Activated naive CD8-positive, alpha-beta T cell (primary cell): ENCODE data around the gene SEPHS1.

ENCODE experiments used
- H3K27ac Mint-ChIP-seq: one replicate; pipeline ENCODE4 v1.8.0; 2021; ENCODE audit warnings: mixed read lengths
- H3K27me3 Mint-ChIP-seq: one replicate; pipeline ENCODE4 v1.8.0; 2021; ENCODE audit warnings: mixed read lengths
- H3K36me3 Mint-ChIP-seq: one replicate; pipeline ENCODE4 v1.8.0; 2021; ENCODE audit warnings: mixed read lengths
- H3K4me1 Mint-ChIP-seq: one replicate; pipeline ENCODE4 v1.8.0; 2021; ENCODE audit warnings: low read depth, mixed read lengths
- H3K4me3 Mint-ChIP-seq: one replicate; pipeline ENCODE4 v1.8.0; 2021; ENCODE audit warnings: mild to moderate bottlenecking, mixed read lengths
- H3K9me3 Mint-ChIP-seq: one replicate; pipeline ENCODE4 v1.8.0; 2021; ENCODE audit warnings: low read depth, mixed read lengths

The SEPHS1 gene

DNA sequence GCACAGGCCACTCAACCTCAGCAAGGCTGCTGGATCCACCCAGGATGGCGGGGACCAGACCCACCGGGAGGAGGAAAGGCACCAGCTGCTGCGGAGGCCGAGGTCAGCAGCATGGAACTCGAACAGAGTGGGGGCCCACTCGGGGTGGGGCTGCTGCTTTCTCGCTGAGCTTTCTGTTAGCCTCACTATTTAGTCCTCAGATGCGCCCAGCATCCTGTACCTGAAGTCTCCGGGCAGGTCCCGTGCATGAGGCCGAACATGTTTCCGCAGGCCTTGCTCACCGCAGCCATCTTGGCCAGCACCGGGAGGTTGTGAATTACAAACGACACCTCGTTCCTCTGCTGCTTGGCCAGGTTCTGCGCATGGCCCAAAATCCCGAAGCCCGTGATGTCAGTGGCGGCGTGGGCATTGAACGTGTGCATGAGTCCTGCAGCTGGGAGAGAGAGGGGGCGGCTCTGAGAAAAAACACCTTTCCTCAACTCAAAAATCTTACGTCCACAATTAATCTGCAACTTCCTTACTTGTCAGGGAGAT, 25.4 kb downstream of the SEPHS1 start:
- Mint-ChIP-seq H3K4me1 (no peaks in the 10 kb centered on the region), H3K27ac (no peak overlapping the region), H3K4me3 (no peak overlapping the region), H3K27me3 (no peaks in the 10 kb centered on the region), H3K36me3 (peaks cover 3% of the 10 kb centered on the region), H3K9me3 (no peaks in the 10 kb centered on the region)

DNA sequence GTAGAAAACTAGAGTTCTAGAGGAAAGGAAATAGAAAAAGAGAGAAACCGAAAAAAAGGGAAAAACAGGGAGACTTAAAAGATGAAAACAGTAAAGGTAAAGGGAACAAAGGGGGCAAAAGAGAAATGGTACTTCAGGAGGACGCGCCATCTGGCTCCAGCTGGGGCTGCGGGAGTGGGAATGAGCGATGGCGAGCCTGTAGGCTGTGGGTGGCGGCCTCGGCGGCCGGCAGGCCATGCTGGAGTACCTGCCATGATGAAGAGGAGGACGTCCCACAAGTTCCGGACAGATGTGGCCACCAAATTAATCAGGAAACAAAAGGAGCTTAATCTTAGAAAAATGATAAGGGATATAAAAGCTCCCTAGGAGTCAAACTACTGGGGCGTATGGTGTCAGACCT, 26.5 kb downstream of the SEPHS1 start:
- Mint-ChIP-seq H3K27ac (no peak overlapping the region), H3K27me3 (no peaks in the 10 kb centered on the region), H3K9me3 (no peaks in the 10 kb centered on the region), H3K36me3 (peaks cover 3% of the 10 kb centered on the region), H3K4me1 (no peaks in the 10 kb centered on the region), H3K4me3 (no peak overlapping the region)

GRCh38 chr10:13319166-13319565, 28.9 kb downstream of the SEPHS1 start:
- Mint-ChIP-seq H3K4me3 (no peak overlapping the region), H3K27me3 (no peaks in the 10 kb centered on the region), H3K9me3 (no peaks in the 10 kb centered on the region), H3K27ac (no peak overlapping the region), H3K36me3 (peaks cover 3% of the 10 kb centered on the region), H3K4me1 (no peaks in the 10 kb centered on the region)

DNA sequence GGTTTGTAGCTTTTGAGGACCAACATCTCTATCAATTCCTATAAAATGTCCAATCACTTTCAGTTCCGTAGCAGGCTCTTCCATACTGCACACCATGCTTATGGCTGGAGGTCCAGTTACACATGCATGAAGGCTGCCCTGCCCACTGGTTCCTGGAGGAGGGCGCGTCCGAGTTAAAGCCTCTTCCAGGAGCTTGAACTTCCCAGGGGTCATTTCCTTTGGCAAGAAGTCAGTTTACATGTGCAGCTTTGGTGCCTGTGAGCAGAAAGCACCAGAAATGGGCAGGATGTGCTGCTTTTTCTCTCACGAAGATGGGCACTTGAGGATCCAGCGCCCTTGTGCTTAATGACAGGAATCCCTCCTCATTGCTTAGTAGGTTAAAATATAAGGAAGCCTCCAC, 30.6 kb downstream of the SEPHS1 start:
- H3K4me3 Mint-ChIP-seq = no peak overlapping the region
- H3K27me3 Mint-ChIP-seq = no peaks in the 10 kb centered on the region
- H3K36me3 Mint-ChIP-seq = no peaks in the 10 kb centered on the region
- no peaks in the 10 kb centered on the region for H3K4me1 Mint-ChIP-seq
- no peaks in the 10 kb centered on the region for H3K9me3 Mint-ChIP-seq
- H3K27ac Mint-ChIP-seq = no peak overlapping the region

- H3K27me3 Mint-ChIP-seq = no peaks in the 10 kb centered on the region
- no peaks in the 10 kb centered on the region for H3K4me1 Mint-ChIP-seq
- no peak overlapping the region for H3K4me3 Mint-ChIP-seq
- no peaks in the 10 kb centered on the region for H3K36me3 Mint-ChIP-seq
- H3K9me3 Mint-ChIP-seq = no peaks in the 10 kb centered on the region
- H3K27ac Mint-ChIP-seq = no peak overlapping the region
Measured at GRCh38 chr10:13316635-13317311, 31.3 kb downstream of the SEPHS1 start.

- Mint-ChIP-seq H3K27ac (no peak overlapping the region), H3K27me3 (no peaks in the 10 kb centered on the region), H3K4me1 (no peaks in the 10 kb centered on the region), H3K4me3 (no peak overlapping the region), H3K9me3 (no peaks in the 10 kb centered on the region), H3K36me3 (no peaks in the 10 kb centered on the region)
Measured at GRCh38 chr10:13315361-13315760, 32.7 kb downstream of the SEPHS1 start.

GRCh38 chr10:13311177-13311575, 36.9 kb downstream of the SEPHS1 start:
- no peaks in the 10 kb centered on the region for H3K4me1 Mint-ChIP-seq

GRCh38 chr10:13310518-13311176, 37.4 kb downstream of the SEPHS1 start:
- Mint-ChIP-seq H3K4me3 (no peak overlapping the region), H3K27me3 (no peaks in the 10 kb centered on the region), H3K27ac (no peak overlapping the region), H3K36me3 (peaks cover 5% of the 10 kb centered on the region), H3K9me3 (no peaks in the 10 kb centered on the region), H3K4me1 (no peaks in the 10 kb centered on the region)

More at GRCh38 chr10:13311177-13311575, 36.9 kb downstream of the SEPHS1 start:
- no peaks in the 10 kb centered on the region for H3K36me3 Mint-ChIP-seq
- no peaks in the 10 kb centered on the region for H3K9me3 Mint-ChIP-seq
- H3K4me3 Mint-ChIP-seq = no peak overlapping the region
- H3K27me3 Mint-ChIP-seq = no peaks in the 10 kb centered on the region
- H3K27ac Mint-ChIP-seq = no peak overlapping the region

DNA sequence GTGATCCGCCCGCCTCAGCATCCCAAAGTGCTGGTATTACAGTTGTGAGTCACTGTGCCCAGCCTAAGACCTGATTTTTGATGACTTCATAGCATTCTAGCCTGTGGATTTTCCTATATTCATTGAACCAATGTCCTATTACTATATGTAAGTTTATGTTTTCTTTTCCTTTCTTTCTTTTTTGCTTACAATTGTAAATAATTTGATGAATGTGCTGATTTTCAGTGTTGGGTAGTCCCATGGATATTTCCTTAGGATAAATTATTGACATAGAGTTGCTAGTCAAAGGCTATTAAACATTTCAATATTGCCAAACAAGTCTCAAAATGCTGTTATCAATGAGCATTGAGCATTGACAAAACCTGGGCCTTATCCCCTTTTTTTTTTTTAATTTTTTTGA, 38.3 kb downstream of the SEPHS1 start:
- no peak overlapping the region for H3K27ac Mint-ChIP-seq
- peaks cover 5% of the 10 kb centered on the region for H3K36me3 Mint-ChIP-seq
- H3K4me3 Mint-ChIP-seq = no peak overlapping the region
- H3K4me1 Mint-ChIP-seq = no peaks in the 10 kb centered on the region
- H3K9me3 Mint-ChIP-seq = no peaks in the 10 kb centered on the region
- no peaks in the 10 kb centered on the region for H3K27me3 Mint-ChIP-seq

DNA sequence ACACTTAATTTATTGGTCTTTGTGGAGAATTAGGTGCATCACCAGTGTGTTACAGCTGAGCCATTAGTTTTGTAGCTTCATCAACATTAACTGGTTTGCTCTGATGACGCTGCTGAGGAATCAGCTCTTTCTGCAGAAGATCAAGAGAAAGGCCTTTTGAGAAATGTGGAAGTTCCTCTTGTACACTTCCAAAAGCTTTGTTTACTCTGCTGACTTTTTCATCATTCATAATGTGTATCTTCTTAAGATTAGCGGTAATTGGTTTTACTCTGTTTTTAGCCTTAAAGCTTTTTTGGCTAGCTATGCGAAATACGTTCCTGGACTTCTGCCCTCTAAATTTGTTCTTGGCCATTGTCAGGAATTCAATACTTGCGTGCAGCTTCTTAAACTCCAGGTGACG, 40.0 kb downstream of the SEPHS1 start:
- Mint-ChIP-seq H3K9me3 (no peaks in the 10 kb centered on the region), H3K36me3 (peaks cover 5% of the 10 kb centered on the region), H3K4me3 (no peak overlapping the region), H3K27ac (no peak overlapping the region), H3K27me3 (no peaks in the 10 kb centered on the region), H3K4me1 (peaks cover 2% of the 10 kb centered on the region)

GRCh38 chr10:13306103-13306502, 42.0 kb downstream of the SEPHS1 start:
- Mint-ChIP-seq H3K9me3 (no peaks in the 10 kb centered on the region), H3K27me3 (no peaks in the 10 kb centered on the region), H3K27ac (no peak overlapping the region), H3K4me3 (no peak overlapping the region), H3K4me1 (peaks cover 17% of the 10 kb centered on the region), H3K36me3 (peaks cover 5% of the 10 kb centered on the region)

GRCh38 chr10:13302821-13303555, 45.1 kb downstream of the SEPHS1 start:
- no peaks in the 10 kb centered on the region for H3K9me3 Mint-ChIP-seq
- peak overlapping the region; percentile 93 for H3K4me3 Mint-ChIP-seq
- no peaks in the 10 kb centered on the region for H3K27me3 Mint-ChIP-seq
- H3K4me1 Mint-ChIP-seq = peaks cover 31% of the 10 kb centered on the region
- H3K27ac Mint-ChIP-seq = peak overlapping the region; percentile 99
- H3K36me3 Mint-ChIP-seq = peaks cover 5% of the 10 kb centered on the region

- H3K4me3 Mint-ChIP-seq = peak within 1 kb of the TSS; percentile 89
- H3K9me3 Mint-ChIP-seq = no peaks in the 10 kb centered on the region
Measured at GRCh38 chr10:13299437-13300287, 48.4 kb downstream of the SEPHS1 start, which contains the start of gene PHYH. Gene PHYH, minus strand, starts transcription at chr10:13300064. Its CDS starts 22 bp downstream, at chr10:13300042.

DNA sequence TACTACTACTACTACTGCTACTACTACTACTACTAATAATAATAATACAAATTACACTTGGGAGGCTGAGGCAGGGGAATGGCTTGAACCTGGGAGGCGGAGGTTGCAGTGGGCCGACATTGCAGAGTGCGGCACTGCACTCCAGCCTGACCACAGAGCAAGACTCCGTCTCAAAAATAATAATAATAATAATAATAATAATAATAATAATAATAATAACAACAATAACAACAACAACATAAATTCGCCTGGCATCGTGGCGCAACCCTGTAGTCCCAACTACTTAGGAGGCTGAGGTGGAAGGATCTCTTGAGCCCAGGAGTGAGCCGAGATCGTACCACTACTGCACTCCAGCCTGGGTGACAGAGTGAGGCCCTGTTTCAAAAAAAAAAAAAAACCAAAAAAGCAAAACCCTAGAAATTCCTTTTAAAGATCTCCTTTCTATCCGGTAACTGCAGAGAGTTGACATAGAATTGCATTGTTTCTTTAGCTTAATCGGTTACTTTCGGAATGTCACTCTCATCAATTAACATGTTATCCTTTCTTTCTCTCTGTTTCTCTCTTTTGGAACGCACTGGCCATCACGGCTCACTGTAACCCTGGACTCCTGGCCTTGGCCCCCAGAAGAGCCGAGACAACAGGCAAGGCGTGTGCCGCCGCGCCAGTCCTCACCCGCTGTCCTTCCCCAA, 49.2 kb downstream of the SEPHS1 start:
- H3K4me3 Mint-ChIP-seq = peak overlapping the region; percentile 78
- H3K27me3 Mint-ChIP-seq = no peaks in the 10 kb centered on the region
- peak overlapping the region; percentile 83 for H3K27ac Mint-ChIP-seq
- no peaks in the 10 kb centered on the region for H3K36me3 Mint-ChIP-seq
- peaks cover 31% of the 10 kb centered on the region for H3K4me1 Mint-ChIP-seq
- H3K9me3 Mint-ChIP-seq = no peaks in the 10 kb centered on the region

More at GRCh38 chr10:13299437-13300287, 48.4 kb downstream of the SEPHS1 start, which contains the start of gene PHYH:
- no peaks in the 10 kb centered on the region for H3K27me3 Mint-ChIP-seq
- no peaks in the 10 kb centered on the region for H3K36me3 Mint-ChIP-seq
- peak within 1 kb of the TSS; percentile 85 for H3K27ac Mint-ChIP-seq
- peaks cover 31% of the 10 kb centered on the region for H3K4me1 Mint-ChIP-seq
